Measurements from ENCODE around the gene CEACAM16.

CEACAM16 gene

DNA sequence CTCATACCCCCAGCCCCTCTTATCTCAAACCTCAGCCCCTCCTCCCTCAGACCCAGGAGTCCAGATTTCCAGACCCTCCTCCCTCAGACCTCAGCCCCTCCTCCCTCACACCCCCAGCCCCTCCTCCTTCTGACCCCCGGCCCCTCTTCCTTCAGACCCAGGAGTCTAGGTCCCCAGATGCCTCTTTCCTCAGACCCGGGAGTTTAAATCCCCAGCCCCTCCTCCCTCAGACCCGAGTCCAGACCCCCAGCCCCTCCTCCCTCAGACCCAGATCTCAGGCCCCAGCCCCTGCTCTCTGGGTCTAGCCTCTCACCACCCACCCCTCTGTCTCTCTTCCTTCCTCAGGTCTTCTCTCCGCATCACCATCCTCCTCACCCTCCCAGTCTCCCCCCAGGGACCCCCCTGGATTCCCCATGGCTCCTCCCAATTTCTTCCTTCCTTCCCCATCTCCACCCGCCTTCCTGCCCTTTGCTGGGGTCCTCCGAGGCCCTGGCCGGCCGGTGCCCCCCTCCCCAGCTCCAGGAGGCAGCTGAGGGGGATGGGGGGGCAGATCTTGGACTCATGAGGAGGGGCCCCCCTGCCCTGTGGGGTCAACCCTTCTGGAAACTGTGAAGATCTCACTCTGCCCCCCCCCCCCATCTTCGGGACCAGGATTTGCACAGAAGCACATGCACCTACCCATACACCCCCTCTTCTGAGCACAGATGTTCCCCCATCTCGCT is 60.3 kb downstream of the CEACAM16 start:
- DNase-seq (ENCODE audit: low read depth in 1 of 2, low spot score in 1 of 2) = no peak

Data from activated CD4-positive, alpha-beta T cell treated with anti-CD3 and anti-CD28 coated beads, Interleukin-2, amount 50 U/mL, for 24 hours (primary cell).